Measurements from ENCODE around the gene COPS2. TPM values are rescaled to one million over a fixed set of nuclear protein-coding genes. Genes with fewer than 3 reads are reported as not detected.

Gene COPS2
- total and polyA plus RNA-seq, 9 of the 15 experiments (the other 6 are each of a cell fraction or from before 2014, with no cell fraction given): 66.4 to 154 (median 117) TPM

DNA sequence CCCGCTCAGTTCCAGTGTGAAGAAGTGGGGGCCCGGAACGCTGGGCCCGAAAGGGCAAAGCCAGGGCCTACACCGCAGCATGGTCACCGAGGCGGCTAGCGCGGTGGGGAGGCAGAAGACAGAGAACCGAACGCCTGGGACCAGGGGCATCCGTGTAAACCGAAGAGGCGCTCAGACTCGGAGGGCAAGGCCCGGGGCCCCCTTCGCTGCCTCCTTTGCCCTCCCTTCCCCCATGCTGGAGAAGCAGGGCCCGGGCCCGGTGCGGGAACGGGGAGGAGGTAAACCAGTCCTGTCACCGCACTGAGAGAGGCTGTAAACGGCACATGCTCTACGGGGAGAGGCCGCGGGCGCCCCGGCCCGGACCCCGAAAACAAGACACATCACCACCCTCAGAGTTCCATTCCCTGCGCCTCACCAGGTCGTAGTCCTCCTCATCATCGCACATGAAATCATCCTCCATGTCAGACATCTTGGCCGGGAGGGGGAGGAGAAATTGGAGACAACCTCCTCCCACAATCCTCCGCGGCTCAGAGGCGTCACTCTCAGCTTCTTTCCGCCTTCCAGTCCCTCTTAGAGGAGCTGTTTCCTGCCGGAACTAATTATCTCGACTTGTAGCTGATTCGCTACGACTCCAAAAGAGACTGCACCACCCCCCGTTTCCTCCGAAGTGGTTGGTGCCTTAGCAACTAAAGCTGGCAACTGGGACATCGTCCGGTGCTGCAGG, at the start of gene COPS2 (continued):
- no peak for TF ChIP-seq ARHGAP35 (IDR thresholded peaks at IDR 0.05; ENCODE audit: partially characterized antibody)
- TF ChIP-seq TBL1XR1 (IDR thresholded peaks at IDR 0.05; ENCODE audit: low read length in 2 of 2): peak; percentile 82 to 84
- 0 out of 2 replicates have a peak, but pooled peaks have one; percentile 24 for TF ChIP-seq MIER1 (IDR thresholded peaks at IDR 0.05; ENCODE audit: low read depth)
- TF ChIP-seq BRD4 (IDR thresholded peaks at IDR 0.05): peak; percentile 93
- TF ChIP-seq, protein P1, sequence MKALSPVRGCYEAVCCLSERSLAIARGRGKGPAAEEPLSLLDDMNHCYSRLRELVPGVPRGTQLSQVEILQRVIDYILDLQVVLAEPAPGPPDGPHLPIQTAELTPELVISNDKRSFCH (CRISPR knock-in tag; IDR thresholded peaks at IDR 0.05): no peak
- TF ChIP-seq, protein P1 (tag; IDR thresholded peaks at IDR 0.05): peak; percentile 64; the same call in 1 of the 2 replicates
- TF ChIP-seq CHD1 (IDR thresholded peaks at IDR 0.05; ENCODE audit: low read length): peak; percentile 40
- no peak for TF ChIP-seq ESRRB (CRISPR knock-in tag; IDR thresholded peaks at IDR 0.05; ENCODE audit: borderline replicate concordance)
- peak; percentile 33; the same call in 1 of the 2 replicates for TF ChIP-seq CHD2 (IDR thresholded peaks at IDR 0.05; ENCODE audit: low read depth, low read length)
- TF ChIP-seq, protein P2, sequence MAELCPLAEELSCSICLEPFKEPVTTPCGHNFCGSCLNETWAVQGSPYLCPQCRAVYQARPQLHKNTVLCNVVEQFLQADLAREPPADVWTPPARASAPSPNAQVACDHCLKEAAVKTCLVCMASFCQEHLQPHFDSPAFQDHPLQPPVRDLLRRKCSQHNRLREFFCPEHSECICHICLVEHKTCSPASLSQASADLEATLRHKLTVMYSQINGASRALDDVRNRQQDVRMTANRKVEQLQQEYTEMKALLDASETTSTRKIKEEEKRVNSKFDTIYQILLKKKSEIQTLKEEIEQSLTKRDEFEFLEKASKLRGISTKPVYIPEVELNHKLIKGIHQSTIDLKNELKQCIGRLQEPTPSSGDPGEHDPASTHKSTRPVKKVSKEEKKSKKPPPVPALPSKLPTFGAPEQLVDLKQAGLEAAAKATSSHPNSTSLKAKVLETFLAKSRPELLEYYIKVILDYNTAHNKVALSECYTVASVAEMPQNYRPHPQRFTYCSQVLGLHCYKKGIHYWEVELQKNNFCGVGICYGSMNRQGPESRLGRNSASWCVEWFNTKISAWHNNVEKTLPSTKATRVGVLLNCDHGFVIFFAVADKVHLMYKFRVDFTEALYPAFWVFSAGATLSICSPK (IDR thresholded peaks at IDR 0.05; ENCODE audit: borderline replicate concordance): 0 out of 2 replicates have a peak, but pooled peaks have one; percentile 23
- peak; percentile 100 for TF ChIP-seq GABPB1 (CRISPR knock-in tag; IDR thresholded peaks at IDR 0.05)
- TF ChIP-seq EP400 (IDR thresholded peaks at IDR 0.05): peak; percentile 88
- TF ChIP-seq SRSF9 (IDR thresholded peaks at IDR 0.05; ENCODE audit: borderline replicate concordance, low read depth, low read length): no peak
- peak; percentile 52; the same call in 1 of the 2 replicates for TF ChIP-seq BHLHE40 (IDR thresholded peaks at IDR 0.05; ENCODE audit: low read length)
- TF ChIP-seq HDGF (IDR thresholded peaks at IDR 0.05): no peak
- TF ChIP-seq STAG1 (CRISPR knock-in tag; IDR thresholded peaks at IDR 0.05; ENCODE audit: borderline replicate concordance): no peak
- TF ChIP-seq, protein P3, sequence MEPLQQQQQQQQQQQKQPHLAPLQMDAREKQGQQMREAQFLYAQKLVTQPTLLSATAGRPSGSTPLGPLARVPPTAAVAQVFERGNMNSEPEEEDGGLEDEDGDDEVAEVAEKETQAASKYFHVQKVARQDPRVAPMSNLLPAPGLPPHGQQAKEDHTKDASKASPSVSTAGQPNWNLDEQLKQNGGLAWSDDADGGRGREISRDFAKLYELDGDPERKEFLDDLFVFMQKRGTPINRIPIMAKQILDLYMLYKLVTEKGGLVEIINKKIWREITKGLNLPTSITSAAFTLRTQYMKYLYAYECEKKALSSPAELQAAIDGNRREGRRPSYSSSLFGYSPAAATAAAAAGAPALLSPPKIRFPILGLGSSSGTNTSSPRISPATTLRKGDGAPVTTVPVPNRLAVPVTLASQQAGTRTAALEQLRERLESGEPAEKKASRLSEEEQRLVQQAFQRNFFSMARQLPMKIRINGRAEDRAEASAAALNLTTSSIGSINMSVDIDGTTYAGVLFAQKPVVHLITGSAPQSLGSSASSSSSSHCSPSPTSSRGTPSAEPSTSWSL (CRISPR knock-in tag; IDR thresholded peaks at IDR 0.05; ENCODE audit: borderline replicate concordance): no peak
- TF ChIP-seq NFATC3 (IDR thresholded peaks at IDR 0.05): peak; percentile 74
- TF ChIP-seq FOXA1 (IDR thresholded peaks at IDR 0.05; ENCODE audit: borderline replicate concordance): no peak
- TF ChIP-seq, protein P4, sequence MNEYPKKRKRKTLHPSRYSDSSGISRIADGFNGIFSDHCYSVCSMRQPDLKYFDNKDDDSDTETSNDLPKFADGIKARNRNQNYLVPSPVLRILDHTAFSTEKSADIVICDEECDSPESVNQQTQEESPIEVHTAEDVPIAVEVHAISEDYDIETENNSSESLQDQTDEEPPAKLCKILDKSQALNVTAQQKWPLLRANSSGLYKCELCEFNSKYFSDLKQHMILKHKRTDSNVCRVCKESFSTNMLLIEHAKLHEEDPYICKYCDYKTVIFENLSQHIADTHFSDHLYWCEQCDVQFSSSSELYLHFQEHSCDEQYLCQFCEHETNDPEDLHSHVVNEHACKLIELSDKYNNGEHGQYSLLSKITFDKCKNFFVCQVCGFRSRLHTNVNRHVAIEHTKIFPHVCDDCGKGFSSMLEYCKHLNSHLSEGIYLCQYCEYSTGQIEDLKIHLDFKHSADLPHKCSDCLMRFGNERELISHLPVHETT (CRISPR knock-in tag; conservative IDR thresholded peaks at IDR 0.05 in 1 of 2, IDR thresholded peaks at IDR 0.05 in 1 of 2): peak in 1 of 2 experiments; percentile 92; a peak in 2 of 4 replicates
- TF ChIP-seq KDM2B (CRISPR knock-in tag; IDR thresholded peaks at IDR 0.05): no peak
- TF ChIP-seq MAFK (IDR thresholded peaks at IDR 0.05; ENCODE audit: low read length): no peak
- no peak for TF ChIP-seq BDP1 (IDR thresholded peaks at IDR 0.05; ENCODE audit: insufficient read depth, insufficient read length)
- peak; percentile 66 for TF ChIP-seq ZNF766 (CRISPR knock-in tag; conservative IDR thresholded peaks at IDR 0.05)
